DOHH2 (cell line): ENCODE results near the gene VARS2.

Experiments used
- H3F3A ChIP-seq: fragments of 200-600 bp; sonication (generic), shearing (Covaris generic); 2 replicates; pipeline ENCODE4 v1.6.0; 2016; ENCODE audit warnings: antibody characterized with exemption, mild to moderate bottlenecking; ENCODE audit not compliant: control insufficient read depth, insufficient read depth
- H3K27ac ChIP-seq: fragments of 200-600 bp; sonication (generic); 2 replicates; pipeline ENCODE4 v1.5.1; 2014; ENCODE audit warnings: low read depth, mild to moderate bottlenecking, low read length, moderate library complexity
- H3K27me3 ChIP-seq: fragments of 200-600 bp; sonication (generic); 2 replicates; pipeline ENCODE4 v1.6.1; 2014; ENCODE audit warnings: mild to moderate bottlenecking, low read length, mixed read lengths; ENCODE audit not compliant: control insufficient read depth
- H3K36me3 ChIP-seq: fragments of 200-600 bp; sonication (generic); 2 replicates; pipeline ENCODE4 v1.6.1; 2014; ENCODE audit warnings: mild to moderate bottlenecking, low read length, moderate library complexity, mixed read lengths; ENCODE audit not compliant: control insufficient read depth
- H3K4me1 ChIP-seq: fragments of 200-600 bp; sonication (generic); 2 replicates; pipeline ENCODE4 v1.6.1; 2014; ENCODE audit warnings: mild to moderate bottlenecking, low read length, mixed read lengths; ENCODE audit not compliant: control insufficient read depth
- H3K4me2 ChIP-seq: fragments of 200-600 bp; sonication (generic); 2 replicates; pipeline ENCODE4 v1.6.0; 2014; ENCODE audit warnings: mild to moderate bottlenecking, low read length, moderate library complexity
- H3K4me3 ChIP-seq: fragments of 200-600 bp; sonication (generic); 2 replicates; pipeline ENCODE4 v1.5.1; 2014; ENCODE audit warnings: mild to moderate bottlenecking, low read length, mixed read lengths
- H3K79me2 ChIP-seq: fragments of 200-600 bp; sonication (generic); 2 replicates; pipeline ENCODE4 v1.6.1; 2014; ENCODE audit warnings: mild to moderate bottlenecking, low read length, mixed read lengths; ENCODE audit not compliant: control insufficient read depth
- H3K9me2 ChIP-seq: fragments of 200-600 bp; sonication (generic); replicated peaks from 2 replicates; pipeline ENCODE4 v1.6.1; 2014; ENCODE audit warnings: mild to moderate bottlenecking, low read length, mixed read lengths; ENCODE audit not compliant: control insufficient read depth
- H3K9me3 ChIP-seq: fragments of 200-600 bp; sonication (generic); 2 replicates; pipeline ENCODE4 v1.6.1; 2014; ENCODE audit warnings: antibody characterized with exemption, low read length, mixed read lengths; ENCODE audit not compliant: control insufficient read depth, insufficient read depth
- H4K20me1 ChIP-seq: fragments of 200-600 bp; sonication (generic); 2 replicates; pipeline ENCODE4 v1.6.0; 2014; ENCODE audit warnings: low read depth, mild to moderate bottlenecking, antibody characterized with exemption, low read length, moderate library complexity; ENCODE audit not compliant: control insufficient read depth, insufficient read depth
- CTCF ChIP-seq: fragments of 200-600 bp; sonication (generic); IDR thresholded peaks from one replicate; pipeline ENCODE4 v1.5.1; 2014; ENCODE audit warnings: antibody characterized with exemption, mild to moderate bottlenecking, low read depth, low read length; ENCODE audit not compliant: poor library complexity, severe bottlenecking
- EZH2phosphoT487 ChIP-seq: fragments of 200-600 bp; sonication (generic); IDR thresholded peaks from 2 replicates; pipeline ENCODE4 v1.6.1; 2017; ENCODE audit warnings: borderline replicate concordance, mild to moderate bottlenecking, antibody characterized with exemption, low read length, moderate library complexity, mixed read lengths

The VARS2 gene

GRCh38 chr6:30889921-30890645, 24.0 kb upstream of the VARS2 start:
- Histone ChIP-seq H3K4me2 (no peak overlapping the region), H3K27me3 (no peaks in the 10 kb centered on the region), H3K79me2 (peaks cover 19% of the 10 kb centered on the region), H3K36me3 (no peaks in the 10 kb centered on the region; the same call in 1 of the 2 replicates), H3F3A (peaks cover 5% of the 10 kb centered on the region; the same call in 1 of the 2 replicates), H3K9me2 (no peaks in the 10 kb centered on the region), H3K9me3 (no peaks in the 10 kb centered on the region), H3K27ac (no peak overlapping the region), H3K4me1 (peaks cover 26% of the 10 kb centered on the region), H4K20me1 (peaks cover 4% of the 10 kb centered on the region; the same call in 1 of the 2 replicates), H3K4me3 (no peak overlapping the region)
- TF ChIP-seq CTCF (no peak), EZH2phosphoT487 (no peak)

GRCh38 chr6:30890646-30891449, 23.2 kb upstream of the VARS2 start:
- Histone ChIP-seq H3K9me2 (no peaks in the 10 kb centered on the region), H4K20me1 (no peaks in the 10 kb centered on the region), H3K9me3 (no peaks in the 10 kb centered on the region), H3F3A (peaks cover 5% of the 10 kb centered on the region; the same call in 1 of the 2 replicates), H3K27ac (no peak overlapping the region), H3K4me1 (peaks cover 19% of the 10 kb centered on the region), H3K4me3 (no peak overlapping the region), H3K4me2 (no peak overlapping the region), H3K36me3 (no peaks in the 10 kb centered on the region; the same call in 1 of the 2 replicates), H3K27me3 (no peaks in the 10 kb centered on the region), H3K79me2 (peaks cover 11% of the 10 kb centered on the region)
- no peak for TF ChIP-seq EZH2phosphoT487

- no peak overlapping the region for H3K4me3 ChIP-seq
- no peaks in the 10 kb centered on the region for H3K9me2 ChIP-seq
- no peaks in the 10 kb centered on the region; the same call in 1 of the 2 replicates for H3K36me3 ChIP-seq
- no peaks in the 10 kb centered on the region for H4K20me1 ChIP-seq
- peaks cover 13% of the 10 kb centered on the region for H3K4me1 ChIP-seq
- TF ChIP-seq EZH2phosphoT487 (no peak), CTCF (no peak)
- peaks cover 6% of the 10 kb centered on the region for H3K79me2 ChIP-seq
- no peaks in the 10 kb centered on the region for H3K9me3 ChIP-seq
- H3K27me3 ChIP-seq, result no peaks in the 10 kb centered on the region
- H3K4me2 ChIP-seq, result no peak overlapping the region
- H3F3A ChIP-seq, result peaks cover 5% of the 10 kb centered on the region; the same call in 1 of the 2 replicates
- no peak overlapping the region for H3K27ac ChIP-seq
Measured at GRCh38 chr6:30891450-30891723, 22.7 kb upstream of the VARS2 start.
